HCT116 (cell line): Measurements from ENCODE around the gene TESK1.

ENCODE experiments used
- EZH2 ChIP-seq: fragments of 200-600 bp; sonication (generic); IDR thresholded peaks from 2 replicates; pipeline ENCODE4 v1.6.1; 2017; ENCODE audit warnings: antibody characterized with exemption, mixed run types
- JUND ChIP-seq: IDR thresholded peaks from 2 replicates; pipeline ENCODE4 v1.6.1; 2012
- MAX ChIP-seq: IDR thresholded peaks from 2 replicates; pipeline ENCODE4 v1.6.1; 2012
- POLR2A ChIP-seq: IDR thresholded peaks from 2 replicates; pipeline ENCODE4 v1.7.0; 2011; ENCODE audit warnings: borderline replicate concordance; ENCODE audit not compliant: insufficient read depth, insufficient read length; ENCODE audit errors: extremely low read depth
- POLR2AphosphoS5 ChIP-seq: IDR thresholded peaks from 2 replicates; pipeline ENCODE4 v1.6.1; 2011; ENCODE audit warnings: mild to moderate bottlenecking, low read depth, low read length, moderate library complexity
- RAD21 ChIP-seq: IDR thresholded peaks from 2 replicates; pipeline ENCODE4 v1.6.1; 2012; ENCODE audit warnings: low read depth, mild to moderate bottlenecking
- REST ChIP-seq: IDR thresholded peaks from 2 replicates; pipeline ENCODE4 v1.6.1; 2012; ENCODE audit warnings: low read depth
- SRF ChIP-seq: IDR thresholded peaks from 2 replicates; pipeline ENCODE4 v1.6.1; 2012; ENCODE audit warnings: low read depth
- TCF7L2 ChIP-seq: IDR thresholded peaks from 2 replicates; pipeline ENCODE4 v1.7.0; 2011; ENCODE audit warnings: borderline replicate concordance, inconsistent platforms; ENCODE audit not compliant: insufficient read depth, insufficient read length; ENCODE audit errors: extremely low read depth
- YY1 ChIP-seq: IDR thresholded peaks from 2 replicates; pipeline ENCODE4 v1.6.1; 2011; ENCODE audit warnings: low read length, low read depth, moderate library complexity, mild to moderate bottlenecking; ENCODE audit not compliant: insufficient replicate concordance; ENCODE audit errors: extremely low read depth
- ZNF274 ChIP-seq: fragments of 200-500 bp; sonication (Bioruptor generic); IDR thresholded peaks from 2 replicates; pipeline ENCODE4 v1.6.1; 2014; ENCODE audit warnings: mild to moderate bottlenecking, low read depth, low read length, inconsistent platforms
- TF ChIP-seq, protein P1 (sequence below), 3 experiments: fragments of 200-600 bp in 1 of 3; sonication (generic) in 1 of 3; IDR thresholded peaks in 2 of 3; conservative IDR thresholded peaks in 1 of 3; 2 replicates each; pipeline ENCODE4 v1.5.1; 2012 to 2017; ENCODE audit warnings: low read depth in 2 of 3, low read length in 2 of 3, antibody characterized with exemption in 1 of 3, borderline replicate concordance in 1 of 3, control low read depth in 1 of 3, mild to moderate bottlenecking in 1 of 3, mixed read lengths in 1 of 3, mixed run types in 1 of 3, moderate library complexity in 1 of 3; ENCODE audit not compliant: insufficient read depth in 1 of 3
- TF ChIP-seq, protein P2 (sequence below): IDR thresholded peaks from 2 replicates; pipeline ENCODE4 v1.6.1; 2012

- TF ChIP-seq EZH2 (no peak), POLR2A (no peak), ZNF274 (no peak), RAD21 (no peak), POLR2AphosphoS5 (no peak), SRF (no peak), MAX (no peak), REST (no peak), YY1 (no peak), TCF7L2 (no peak), JUND (no peak)
- TF ChIP-seq, protein P1, sequence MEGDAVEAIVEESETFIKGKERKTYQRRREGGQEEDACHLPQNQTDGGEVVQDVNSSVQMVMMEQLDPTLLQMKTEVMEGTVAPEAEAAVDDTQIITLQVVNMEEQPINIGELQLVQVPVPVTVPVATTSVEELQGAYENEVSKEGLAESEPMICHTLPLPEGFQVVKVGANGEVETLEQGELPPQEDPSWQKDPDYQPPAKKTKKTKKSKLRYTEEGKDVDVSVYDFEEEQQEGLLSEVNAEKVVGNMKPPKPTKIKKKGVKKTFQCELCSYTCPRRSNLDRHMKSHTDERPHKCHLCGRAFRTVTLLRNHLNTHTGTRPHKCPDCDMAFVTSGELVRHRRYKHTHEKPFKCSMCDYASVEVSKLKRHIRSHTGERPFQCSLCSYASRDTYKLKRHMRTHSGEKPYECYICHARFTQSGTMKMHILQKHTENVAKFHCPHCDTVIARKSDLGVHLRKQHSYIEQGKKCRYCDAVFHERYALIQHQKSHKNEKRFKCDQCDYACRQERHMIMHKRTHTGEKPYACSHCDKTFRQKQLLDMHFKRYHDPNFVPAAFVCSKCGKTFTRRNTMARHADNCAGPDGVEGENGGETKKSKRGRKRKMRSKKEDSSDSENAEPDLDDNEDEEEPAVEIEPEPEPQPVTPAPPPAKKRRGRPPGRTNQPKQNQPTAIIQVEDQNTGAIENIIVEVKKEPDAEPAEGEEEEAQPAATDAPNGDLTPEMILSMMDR (IDR thresholded peaks at IDR 0.05 in 2 of 3, conservative IDR thresholded peaks at IDR 0.05 in 1 of 3; ENCODE audit: borderline replicate concordance in 1 of 3, insufficient read depth in 1 of 3, low read depth in 2 of 3, low read length in 2 of 3), result no peak
- TF ChIP-seq, protein P2, sequence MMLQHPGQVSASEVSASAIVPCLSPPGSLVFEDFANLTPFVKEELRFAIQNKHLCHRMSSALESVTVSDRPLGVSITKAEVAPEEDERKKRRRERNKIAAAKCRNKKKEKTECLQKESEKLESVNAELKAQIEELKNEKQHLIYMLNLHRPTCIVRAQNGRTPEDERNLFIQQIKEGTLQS, result no peak
Measured at GRCh38 chr9:35629597-35629996, 24.5 kb downstream of the TESK1 start.
